ENCODE data around the gene DGKI.
"Not testable (repeated sequence)": the region's sequence is repeated elsewhere in the genome, so short reads cannot be mapped to it uniquely, and the experiment has no call there.

Gene DGKI

GRCh38 chr7:137462847-137463246, 383.9 kb downstream of the DGKI start:
- no peak for DNase-seq (ENCODE audit: low spot score)

DNA sequence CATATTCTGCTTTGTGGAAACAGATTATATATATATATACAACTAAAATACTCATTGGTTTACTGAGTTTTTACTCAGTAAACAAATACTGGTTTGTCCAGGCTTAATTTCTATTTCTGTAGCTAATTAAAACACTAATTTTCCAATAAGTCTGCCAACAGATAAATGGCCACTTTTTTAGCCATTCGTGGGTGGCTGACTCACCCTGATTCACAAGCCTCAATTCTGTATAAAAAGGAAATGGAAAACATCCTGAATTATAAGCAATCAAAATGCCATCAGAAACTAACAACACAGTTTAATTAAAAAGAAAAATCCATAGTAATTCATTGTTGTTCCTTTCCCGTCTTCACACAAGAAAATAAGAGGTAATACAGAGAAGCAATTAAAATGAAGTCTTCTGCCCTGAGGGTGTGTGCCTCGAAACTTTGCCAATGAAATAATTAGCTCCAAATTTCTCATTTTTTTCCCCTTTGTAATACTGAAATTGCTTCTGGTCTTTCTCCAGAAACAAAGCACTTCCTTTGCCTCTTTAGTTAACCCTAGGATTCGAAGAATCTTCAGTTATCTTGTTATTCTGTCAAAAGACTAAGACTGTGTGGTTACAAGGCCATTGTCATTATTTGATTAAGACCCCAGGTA, 384.6 kb downstream of the DGKI start:
- no peak for DNase-seq (ENCODE audit: low spot score)

DNA sequence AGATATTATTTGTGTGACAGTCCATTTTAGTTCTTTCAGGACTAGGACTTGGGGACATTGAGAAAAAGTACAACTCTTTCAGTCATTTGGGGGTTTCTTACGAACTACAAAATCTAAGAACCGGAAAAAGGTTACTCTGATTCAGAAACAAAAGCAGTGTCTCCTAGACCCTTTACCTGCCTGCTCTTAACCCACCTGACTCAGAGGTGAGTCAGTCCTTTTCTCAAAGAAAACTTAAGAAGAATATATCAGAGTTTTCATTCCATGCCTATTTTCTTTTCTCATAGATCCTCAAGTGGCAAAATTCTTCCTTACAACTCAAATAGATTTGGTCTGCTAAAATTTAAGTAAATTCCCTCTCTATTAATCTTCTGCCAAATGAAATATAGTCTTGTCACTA, 388.4 kb downstream of the DGKI start:
- DNase-seq (ENCODE audit: low spot score) = no peak

DNA sequence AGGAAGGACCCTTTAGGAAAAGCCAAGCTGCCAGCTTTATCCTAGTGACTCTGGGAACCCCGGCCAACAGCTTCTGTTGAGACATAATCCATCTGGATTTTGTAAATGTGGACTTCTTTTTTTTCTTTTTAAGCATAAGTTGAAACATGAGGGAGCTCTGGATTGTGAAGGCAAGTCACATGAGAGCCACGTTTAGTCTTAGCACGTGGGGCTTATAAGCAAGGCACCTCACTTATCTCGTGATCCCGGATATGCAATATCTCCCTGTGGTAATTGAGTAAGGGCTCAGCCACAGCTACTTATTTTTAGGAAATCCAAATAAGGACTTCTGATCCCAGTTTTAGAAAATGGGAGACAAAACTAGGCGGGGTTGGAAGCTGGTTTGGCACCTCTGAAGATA, 392.0 kb downstream of the DGKI start:
- DNase-seq (ENCODE audit: low spot score) = no peak

- peak; percentile 2 for DNase-seq (ENCODE audit: low spot score)
Measured at GRCh38 chr7:137454246-137454724, 392.5 kb downstream of the DGKI start.

DNA sequence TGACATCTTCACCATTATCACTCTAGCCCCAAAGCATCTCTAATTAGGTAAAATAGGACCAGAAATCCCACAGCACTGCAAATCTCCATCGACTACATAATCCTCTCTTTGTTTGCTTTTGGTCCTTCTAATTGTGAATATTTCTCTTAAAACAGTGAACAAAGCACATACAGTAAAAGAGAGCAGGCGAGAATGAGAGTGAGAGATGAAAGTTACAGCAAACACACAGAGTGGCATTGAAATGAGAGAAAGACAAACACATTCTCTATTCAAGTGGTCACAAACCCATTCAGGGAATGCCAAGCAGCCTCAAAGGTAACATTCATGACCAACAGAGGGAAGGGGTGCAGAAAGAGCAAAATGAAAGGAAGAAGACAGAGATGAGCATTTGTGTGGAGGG, 393.4 kb downstream of the DGKI start:
- no peak for DNase-seq (ENCODE audit: low spot score)

- DNase-seq (ENCODE audit: low spot score) = no peak
Measured at GRCh38 chr7:137449016-137449415, 397.8 kb downstream of the DGKI start.

DNA sequence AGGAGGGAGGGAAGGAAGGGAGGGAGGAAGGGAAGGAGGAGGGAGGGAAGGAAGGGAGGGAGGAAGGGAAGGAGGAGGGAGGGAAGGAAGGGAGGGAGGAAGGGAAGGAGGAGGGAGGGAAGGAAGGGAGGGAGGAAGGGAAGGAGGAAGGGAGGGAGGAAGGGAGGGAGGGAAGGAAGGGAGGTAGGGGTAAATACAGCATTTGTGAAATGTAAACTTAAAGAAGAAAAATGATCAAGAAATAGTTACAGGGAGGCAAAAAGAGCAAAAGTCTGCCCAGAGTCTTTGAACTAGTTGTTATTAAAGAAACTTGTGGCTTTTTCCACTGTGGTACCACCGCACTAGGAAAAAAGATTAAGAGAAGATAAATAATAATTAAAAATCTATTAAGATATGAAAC, 398.2 kb downstream of the DGKI start:
- DNase-seq (ENCODE audit: low spot score) = not testable (repeated sequence)

GRCh38 chr7:137446025-137446424, 400.7 kb downstream of the DGKI start:
- no peak for DNase-seq (ENCODE audit: low spot score)

DNA sequence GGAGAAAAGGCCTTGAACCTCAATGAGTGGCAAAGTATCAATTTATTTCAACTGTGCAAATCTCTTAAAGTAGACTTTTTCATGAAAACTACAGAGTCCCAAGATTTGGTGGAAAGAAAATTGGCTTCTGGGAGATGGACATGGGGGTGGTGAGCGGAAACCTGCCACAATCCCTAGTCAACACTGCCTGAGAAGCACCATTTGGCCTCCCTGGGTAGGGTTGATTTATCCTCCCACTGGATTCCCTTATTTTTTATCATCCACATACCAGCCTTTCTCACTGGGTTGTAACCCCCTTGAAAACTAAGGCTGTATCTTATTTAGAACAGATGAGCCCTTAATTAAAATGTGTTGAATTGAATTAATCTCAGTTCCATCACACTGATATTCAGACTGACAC, 401.5 kb downstream of the DGKI start:
- no peak for DNase-seq (ENCODE audit: low spot score)

DNA sequence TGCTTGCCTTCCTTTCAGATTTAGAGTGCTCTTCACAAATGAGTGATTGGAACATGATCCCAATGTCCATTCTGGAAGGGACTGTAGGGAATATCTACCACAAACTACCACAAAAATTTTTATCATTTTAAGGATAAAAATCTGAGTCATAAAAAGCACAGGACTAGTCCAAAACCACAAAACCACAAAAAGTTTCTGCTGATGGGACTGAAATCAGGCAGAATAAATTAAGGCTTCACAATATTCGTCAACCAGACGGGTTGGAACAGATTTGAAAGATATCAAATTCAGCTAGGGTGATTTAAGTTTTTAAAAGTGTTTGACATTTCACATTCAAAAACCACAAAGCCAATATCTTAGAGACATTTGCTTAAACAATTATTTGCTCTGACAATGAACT, 403.2 kb downstream of the DGKI start:
- DNase-seq (ENCODE audit: low spot score) = no peak

- DNase-seq (ENCODE audit: low spot score) = no peak
Measured at GRCh38 chr7:137441451-137441850, 405.3 kb downstream of the DGKI start.

GRCh38 chr7:137439829-137440825, 406.6 kb downstream of the DGKI start:
- DNase-seq (ENCODE audit: low spot score) = no peak

GRCh38 chr7:137434946-137435345, 411.8 kb downstream of the DGKI start:
- no peak for DNase-seq (ENCODE audit: low spot score)

GRCh38 chr7:137434530-137434929, 412.2 kb downstream of the DGKI start:
- no peak for DNase-seq (ENCODE audit: low spot score)

DNA sequence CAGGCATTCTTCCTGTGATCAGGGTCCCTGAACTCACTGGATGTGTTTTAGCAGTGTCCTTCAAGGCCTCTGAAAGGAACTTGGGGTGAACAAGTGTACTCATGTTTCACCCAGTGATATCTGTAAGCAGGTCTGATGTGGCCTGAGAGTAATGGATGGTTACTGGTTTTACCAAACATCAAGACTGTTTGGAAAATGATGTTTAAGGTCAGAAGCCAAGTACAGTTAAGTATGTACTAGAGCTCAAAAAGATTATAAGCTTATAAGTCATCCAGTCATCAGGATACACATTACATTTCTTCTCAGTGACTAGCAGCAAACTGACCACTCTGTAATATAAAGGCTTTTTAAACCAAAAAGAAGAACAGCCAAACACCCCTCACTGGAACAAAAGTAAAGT, 423.5 kb downstream of the DGKI start:
- DNase-seq (ENCODE audit: low spot score) = no peak

DNA sequence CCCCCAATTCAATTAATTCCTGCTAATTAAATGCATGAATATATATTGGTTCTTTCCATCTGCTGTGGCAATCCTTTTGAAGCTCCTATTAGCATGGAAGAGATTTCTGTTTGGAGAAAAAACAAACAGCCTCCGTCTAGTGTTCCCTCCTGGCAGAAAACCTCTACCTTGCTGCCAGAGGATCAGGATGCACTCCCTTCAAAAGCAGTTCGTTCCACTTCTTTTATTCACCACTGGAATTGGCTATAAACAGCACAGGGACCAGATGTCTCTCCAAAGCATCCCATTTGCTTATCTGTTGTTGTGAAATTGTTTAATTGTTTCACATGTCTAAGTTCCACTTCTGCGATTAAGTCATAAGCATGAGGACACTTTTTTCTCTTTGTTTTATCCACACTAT, 425.4 kb downstream of the DGKI start:
- DNase-seq (ENCODE audit: low spot score) = no peak

- DNase-seq (ENCODE audit: low spot score) = no peak
Measured at GRCh38 chr7:137418841-137419240, 427.9 kb downstream of the DGKI start.

DNA sequence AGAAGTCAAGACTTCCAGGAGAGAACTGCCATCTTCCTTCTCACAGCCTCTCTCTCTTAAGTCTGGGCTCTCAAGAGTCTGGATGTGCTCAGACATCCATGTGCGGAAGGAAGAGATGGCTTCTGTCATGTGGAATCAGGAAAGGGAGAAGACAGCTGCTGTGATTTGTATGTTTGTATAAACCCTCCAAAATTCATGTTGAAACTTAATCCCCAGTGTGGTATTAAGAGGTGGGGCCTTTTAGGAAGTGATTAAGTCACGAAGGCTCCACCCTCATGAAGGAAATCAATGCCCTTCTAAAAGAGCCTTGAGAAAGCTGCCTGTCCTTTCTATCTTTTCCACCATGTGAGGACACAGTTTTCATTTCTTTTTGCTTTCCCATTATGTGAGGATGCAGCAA, 429.3 kb downstream of the DGKI start:
- no peak for DNase-seq (ENCODE audit: low spot score)

GRCh38 chr7:137413901-137414300, 432.9 kb downstream of the DGKI start:
- no peak for DNase-seq (ENCODE audit: low spot score)

DNA sequence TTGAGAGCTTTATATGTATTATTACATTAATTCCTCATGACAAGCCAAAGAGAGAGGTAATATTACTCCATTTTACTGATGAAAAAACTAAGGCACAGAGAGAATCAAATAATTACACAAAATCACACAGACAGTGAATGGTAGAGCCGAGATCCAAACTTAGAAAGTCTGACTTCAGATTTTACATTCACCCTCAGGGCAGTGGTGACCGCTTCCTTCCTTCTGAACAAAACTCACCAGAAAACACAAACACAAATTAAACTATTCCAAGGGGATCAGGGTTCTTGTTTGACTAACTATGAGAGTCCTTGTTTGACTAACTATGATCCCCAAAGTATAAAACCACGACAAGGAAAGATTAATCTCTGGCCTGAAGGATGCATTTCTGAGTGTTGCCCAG, 435.3 kb downstream of the DGKI start:
- DNase-seq (ENCODE audit: low spot score) = no peak

DNA sequence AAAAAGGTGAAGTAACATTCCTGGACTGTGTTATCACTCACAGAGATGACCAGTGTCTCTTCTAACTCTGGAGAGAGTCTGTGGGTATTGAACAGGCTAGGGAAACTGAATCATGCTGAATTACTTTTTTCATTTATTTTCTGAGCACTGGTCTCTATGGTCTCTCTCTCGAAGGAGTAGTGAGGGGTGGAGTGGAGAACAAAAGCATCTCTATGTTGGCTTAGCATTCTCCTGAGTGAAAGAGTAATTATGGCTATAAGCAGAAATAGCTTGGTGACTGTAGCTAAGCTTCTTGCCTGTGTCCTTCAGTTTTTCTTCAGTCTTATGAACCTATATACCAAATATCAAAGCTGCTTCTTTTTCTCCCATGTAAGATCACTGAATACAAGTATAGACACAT, 438.6 kb downstream of the DGKI start:
- DNase-seq (ENCODE audit: low spot score) = no peak

DNA sequence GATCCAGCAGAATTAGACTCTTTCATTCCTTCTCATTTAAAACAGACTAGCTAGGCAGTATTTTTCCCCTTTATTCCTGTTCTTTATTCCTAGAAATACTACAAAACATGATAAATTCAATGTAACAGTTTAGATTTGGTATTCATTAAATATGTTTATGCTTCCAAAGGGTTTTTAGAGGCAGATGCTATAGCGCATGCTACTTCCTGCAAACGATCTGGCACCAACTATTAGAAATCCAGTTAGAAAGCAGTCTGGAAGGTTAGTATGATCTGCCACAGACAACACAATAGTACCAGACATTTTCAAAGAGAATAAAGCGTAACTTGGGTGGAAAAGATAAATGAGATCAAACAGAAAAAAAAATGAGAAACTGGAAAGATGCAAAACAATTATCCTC, 439.7 kb downstream of the DGKI start:
- DNase-seq (ENCODE audit: low spot score) = no peak
